ENCODE data around the gene ASB7.

Gene ASB7

DNA sequence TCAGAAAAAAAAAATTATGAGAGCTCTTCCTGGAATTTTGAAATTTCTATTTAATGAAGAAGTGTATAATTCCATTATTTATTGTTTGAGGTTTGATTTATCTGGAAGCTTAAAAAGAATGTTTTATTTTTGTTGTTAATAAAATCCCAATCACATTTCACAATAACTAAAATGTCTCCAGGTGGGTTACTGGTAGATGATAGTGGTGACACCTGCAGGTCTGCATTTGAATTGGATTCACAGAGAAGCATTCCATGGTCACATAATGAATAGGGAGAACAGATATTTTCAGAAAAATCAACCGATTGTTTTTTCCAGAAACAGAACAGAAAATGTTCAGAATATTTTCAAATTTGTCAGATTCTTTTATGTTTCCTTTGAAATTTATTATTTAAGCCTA lies 48.3 kb downstream of the ASB7 start:
- Histone ChIP-seq H3K36me3 (ENCODE audit: low read length) (0 out of 2 replicates have a peak, but pooled peaks cover 3% of the 10 kb centered on the region), H3F3A (ENCODE audit: insufficient read depth) (no peaks in the 10 kb centered on the region)

DNA sequence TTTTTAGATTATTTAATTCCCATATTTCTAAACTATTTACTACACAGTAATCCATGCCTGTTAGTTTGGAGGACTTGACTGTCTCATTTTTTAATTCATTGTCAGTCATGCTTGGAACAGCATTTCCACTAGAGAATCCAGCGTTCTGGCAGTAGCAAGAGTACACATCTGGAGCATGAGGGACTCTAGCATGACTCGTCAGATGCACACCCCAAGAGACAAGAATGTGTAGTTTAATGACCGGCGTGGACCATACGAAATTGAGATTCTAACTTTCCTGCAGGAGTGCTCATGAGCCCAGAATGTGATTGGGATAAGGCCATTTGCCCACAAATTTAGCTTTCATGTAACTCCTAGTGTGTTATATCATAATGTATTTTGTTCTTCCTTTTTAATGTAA lies 48.9 kb downstream of the ASB7 start:
- no peaks in the 10 kb centered on the region for H3K9me3 ChIP-seq (ENCODE audit: insufficient read depth, low read length)
- no peak overlapping the region for H3K27ac ChIP-seq (ENCODE audit: low read depth, low read length)
- TF ChIP-seq EZH2phosphoT487 (conservative IDR thresholded peaks at IDR 0.05; ENCODE audit: low read length) = no peak
- TF ChIP-seq, protein P1, sequence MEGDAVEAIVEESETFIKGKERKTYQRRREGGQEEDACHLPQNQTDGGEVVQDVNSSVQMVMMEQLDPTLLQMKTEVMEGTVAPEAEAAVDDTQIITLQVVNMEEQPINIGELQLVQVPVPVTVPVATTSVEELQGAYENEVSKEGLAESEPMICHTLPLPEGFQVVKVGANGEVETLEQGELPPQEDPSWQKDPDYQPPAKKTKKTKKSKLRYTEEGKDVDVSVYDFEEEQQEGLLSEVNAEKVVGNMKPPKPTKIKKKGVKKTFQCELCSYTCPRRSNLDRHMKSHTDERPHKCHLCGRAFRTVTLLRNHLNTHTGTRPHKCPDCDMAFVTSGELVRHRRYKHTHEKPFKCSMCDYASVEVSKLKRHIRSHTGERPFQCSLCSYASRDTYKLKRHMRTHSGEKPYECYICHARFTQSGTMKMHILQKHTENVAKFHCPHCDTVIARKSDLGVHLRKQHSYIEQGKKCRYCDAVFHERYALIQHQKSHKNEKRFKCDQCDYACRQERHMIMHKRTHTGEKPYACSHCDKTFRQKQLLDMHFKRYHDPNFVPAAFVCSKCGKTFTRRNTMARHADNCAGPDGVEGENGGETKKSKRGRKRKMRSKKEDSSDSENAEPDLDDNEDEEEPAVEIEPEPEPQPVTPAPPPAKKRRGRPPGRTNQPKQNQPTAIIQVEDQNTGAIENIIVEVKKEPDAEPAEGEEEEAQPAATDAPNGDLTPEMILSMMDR (IDR thresholded peaks at IDR 0.05; ENCODE audit: insufficient read depth, low read length, poor library complexity, severe bottlenecking) = no peak
- 0 out of 2 replicates have a peak, but pooled peaks cover 3% of the 10 kb centered on the region for H3K36me3 ChIP-seq (ENCODE audit: low read length)
- H3K4me3 ChIP-seq (ENCODE audit: insufficient read depth, low read length, poor library complexity, severe bottlenecking) = no peak overlapping the region
- no peaks in the 10 kb centered on the region for H3F3A ChIP-seq (ENCODE audit: insufficient read depth)
- no peak overlapping the region for H3K4me2 ChIP-seq (ENCODE audit: low read depth, low read length, poor library complexity, severe bottlenecking)
- H3K79me2 ChIP-seq (ENCODE audit: insufficient read depth, low read length) = peaks cover 5% of the 10 kb centered on the region; the same call in 1 of the 2 replicates
- no peak overlapping the region for H2AFZ ChIP-seq (ENCODE audit: low read depth, low read length, severe bottlenecking)
- H3K27me3 ChIP-seq (ENCODE audit: low read length) = no peaks in the 10 kb centered on the region
- no peaks in the 10 kb centered on the region for H4K20me1 ChIP-seq (ENCODE audit: low read depth, low read length)
- H3K9me2 ChIP-seq (replicated peaks; ENCODE audit: insufficient read depth, low read length) = no peaks in the 10 kb centered on the region
- H3K9ac ChIP-seq (ENCODE audit: low read length) = no peak overlapping the region

More for the DNA sequence above, 48.3 kb downstream of the ASB7 start:
- Histone ChIP-seq H2AFZ (ENCODE audit: low read depth, low read length, severe bottlenecking) (no peak overlapping the region), H3K27me3 (ENCODE audit: low read length) (no peaks in the 10 kb centered on the region), H3K27ac (ENCODE audit: low read depth, low read length) (no peak overlapping the region), H4K20me1 (ENCODE audit: low read depth, low read length) (no peaks in the 10 kb centered on the region), H3K79me2 (ENCODE audit: insufficient read depth, low read length) (peaks cover 9% of the 10 kb centered on the region; the same call in 1 of the 2 replicates), H3K9ac (ENCODE audit: low read length) (no peak overlapping the region), H3K9me2 (replicated peaks; ENCODE audit: insufficient read depth, low read length) (no peaks in the 10 kb centered on the region), H3K9me3 (ENCODE audit: insufficient read depth, low read length) (no peaks in the 10 kb centered on the region), H3K4me2 (ENCODE audit: low read depth, low read length, poor library complexity, severe bottlenecking) (no peak overlapping the region), H3K4me3 (ENCODE audit: insufficient read depth, low read length, poor library complexity, severe bottlenecking) (no peak overlapping the region)
- TF ChIP-seq, protein P1 (IDR thresholded peaks at IDR 0.05; ENCODE audit: insufficient read depth, low read length, poor library complexity, severe bottlenecking) = no peak
- no peak for TF ChIP-seq EZH2phosphoT487 (conservative IDR thresholded peaks at IDR 0.05; ENCODE audit: low read length)

DNA sequence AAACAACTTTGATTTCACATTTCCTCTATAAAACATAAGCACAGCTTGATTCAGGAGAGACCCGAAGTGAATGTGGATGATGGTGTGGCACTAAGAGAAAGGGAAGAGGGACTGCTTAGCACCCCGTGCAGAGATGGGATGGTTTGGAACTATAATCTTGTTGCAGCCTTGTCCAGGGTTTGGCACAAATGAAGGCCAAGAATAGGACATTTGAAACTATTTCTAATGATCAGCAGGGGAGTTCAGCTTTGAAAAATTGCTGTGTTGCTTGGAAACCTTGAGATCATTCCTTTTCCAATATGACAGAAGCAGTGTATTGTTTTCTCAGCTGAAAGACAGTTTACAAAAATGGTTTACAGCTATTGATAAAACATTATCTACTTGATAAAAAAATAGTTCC lies 49.7 kb downstream of the ASB7 start:
- Histone ChIP-seq H3K79me2 (ENCODE audit: insufficient read depth, low read length) (no peaks in the 10 kb centered on the region), H3K4me3 (ENCODE audit: insufficient read depth, low read length, poor library complexity, severe bottlenecking) (no peak overlapping the region), H3K9me2 (replicated peaks; ENCODE audit: insufficient read depth, low read length) (no peaks in the 10 kb centered on the region), H3K9me3 (ENCODE audit: insufficient read depth, low read length) (no peaks in the 10 kb centered on the region), H3F3A (ENCODE audit: insufficient read depth) (no peaks in the 10 kb centered on the region), H4K20me1 (ENCODE audit: low read depth, low read length) (no peaks in the 10 kb centered on the region), H3K9ac (ENCODE audit: low read length) (no peak overlapping the region), H3K27ac (ENCODE audit: low read depth, low read length) (no peak overlapping the region), H3K27me3 (ENCODE audit: low read length) (no peaks in the 10 kb centered on the region), H3K4me2 (ENCODE audit: low read depth, low read length, poor library complexity, severe bottlenecking) (no peak overlapping the region), H2AFZ (ENCODE audit: low read depth, low read length, severe bottlenecking) (no peak overlapping the region), H3K36me3 (ENCODE audit: low read length) (0 out of 2 replicates have a peak, but pooled peaks cover 3% of the 10 kb centered on the region)
- TF ChIP-seq, protein P1 (IDR thresholded peaks at IDR 0.05; ENCODE audit: insufficient read depth, low read length, poor library complexity, severe bottlenecking) = no peak
- TF ChIP-seq EZH2phosphoT487 (conservative IDR thresholded peaks at IDR 0.05; ENCODE audit: low read length) = no peak

Measured in SU-DHL-6 (cell line).